Colonic mucosa (tissue), 4 donors: ENCODE measurements around the gene TMEM218. TPM values are rescaled to one million over a fixed set of nuclear protein-coding genes. Genes with fewer than 3 reads are reported as not detected.

ENCODE experiments used
- DNase-seq: peaks from one replicate; pipeline ENCODE4 v3.0.0-alpha.2; 2020
- H3K27ac ChIP-seq: fragments of 200-600 bp; one replicate; pipeline ENCODE4 v1.8.0; 2021
- H3K27me3 ChIP-seq: fragments of 200-600 bp; one replicate; pipeline ENCODE4 v1.8.0; 2021
- H3K36me3 ChIP-seq: fragments of 200-600 bp; one replicate; pipeline ENCODE4 v1.8.0; 2021
- H3K4me1 ChIP-seq: fragments of 200-600 bp; one replicate; pipeline ENCODE4 v1.8.0; 2021; ENCODE audit warnings: mild to moderate bottlenecking
- H3K4me3 ChIP-seq: fragments of 200-600 bp; one replicate; pipeline ENCODE4 v1.8.0; 2021
- H3K9ac ChIP-seq, 2 donors: one replicate each; pipeline ENCODE4 v1.7.0; 2013; ENCODE audit warnings: control low read depth in 2 of 2, low read depth in 2 of 2, low read length in 2 of 2
- H3K9me3 ChIP-seq: fragments of 200-600 bp; one replicate; pipeline ENCODE4 v1.8.0; 2021
- intact Hi-C: fragments of 100-400 bp; cut with DNase I; formaldehyde crosslinking; loops from one replicate; pipeline ENCODE4 v1.14.1; 2022
- total RNA-seq, 2 donors: library from RNA; stranded (reverse); fragmentation: NEBNext Ultra II Directional in 1 of 2; extraction: Animal tissue kit (Norgen Biotek cat#: 25700) in 1 of 2; gene quantifications; one replicate each; pipeline ENCODE4 v1.2.1, GENCODE V29; 2021
- TF ChIP-seq, protein P1 (sequence below): fragments of 200-600 bp; IDR thresholded peaks from one replicate; pipeline ENCODE4 v1.8.0; 2022; ENCODE audit warnings: antibody characterized with exemption, mild to moderate bottlenecking
- donor health status: healthy.
- donor health status: DM: no; HTN: no; CAD: no.
- donor health status: DM: no; HTN: no; CAD: no.

The TMEM218 gene
- total RNA-seq, 2 donors from 2014 or later, result 8.7 to 17.3 TPM

GRCh38 chr11:125084057-125084416, 27.4 kb downstream of the TMEM218 start:
- Histone ChIP-seq H3K9ac (no peak overlapping the region), H3K27ac (no peak overlapping the region), H3K36me3 (no peaks in the 10 kb centered on the region), H3K27me3 (no peaks in the 10 kb centered on the region), H3K4me3 (no peak overlapping the region), H3K4me1 (no peaks in the 10 kb centered on the region), H3K9me3 (no peaks in the 10 kb centered on the region)
- intact Hi-C loops, result loop anchor here (10.0 kb wide), 1 partner anchor 331 kb away; no protein-coding TSS in a partner anchor
- no peak for DNase-seq
- TF ChIP-seq, protein P1, sequence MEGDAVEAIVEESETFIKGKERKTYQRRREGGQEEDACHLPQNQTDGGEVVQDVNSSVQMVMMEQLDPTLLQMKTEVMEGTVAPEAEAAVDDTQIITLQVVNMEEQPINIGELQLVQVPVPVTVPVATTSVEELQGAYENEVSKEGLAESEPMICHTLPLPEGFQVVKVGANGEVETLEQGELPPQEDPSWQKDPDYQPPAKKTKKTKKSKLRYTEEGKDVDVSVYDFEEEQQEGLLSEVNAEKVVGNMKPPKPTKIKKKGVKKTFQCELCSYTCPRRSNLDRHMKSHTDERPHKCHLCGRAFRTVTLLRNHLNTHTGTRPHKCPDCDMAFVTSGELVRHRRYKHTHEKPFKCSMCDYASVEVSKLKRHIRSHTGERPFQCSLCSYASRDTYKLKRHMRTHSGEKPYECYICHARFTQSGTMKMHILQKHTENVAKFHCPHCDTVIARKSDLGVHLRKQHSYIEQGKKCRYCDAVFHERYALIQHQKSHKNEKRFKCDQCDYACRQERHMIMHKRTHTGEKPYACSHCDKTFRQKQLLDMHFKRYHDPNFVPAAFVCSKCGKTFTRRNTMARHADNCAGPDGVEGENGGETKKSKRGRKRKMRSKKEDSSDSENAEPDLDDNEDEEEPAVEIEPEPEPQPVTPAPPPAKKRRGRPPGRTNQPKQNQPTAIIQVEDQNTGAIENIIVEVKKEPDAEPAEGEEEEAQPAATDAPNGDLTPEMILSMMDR, result no peak

DNA sequence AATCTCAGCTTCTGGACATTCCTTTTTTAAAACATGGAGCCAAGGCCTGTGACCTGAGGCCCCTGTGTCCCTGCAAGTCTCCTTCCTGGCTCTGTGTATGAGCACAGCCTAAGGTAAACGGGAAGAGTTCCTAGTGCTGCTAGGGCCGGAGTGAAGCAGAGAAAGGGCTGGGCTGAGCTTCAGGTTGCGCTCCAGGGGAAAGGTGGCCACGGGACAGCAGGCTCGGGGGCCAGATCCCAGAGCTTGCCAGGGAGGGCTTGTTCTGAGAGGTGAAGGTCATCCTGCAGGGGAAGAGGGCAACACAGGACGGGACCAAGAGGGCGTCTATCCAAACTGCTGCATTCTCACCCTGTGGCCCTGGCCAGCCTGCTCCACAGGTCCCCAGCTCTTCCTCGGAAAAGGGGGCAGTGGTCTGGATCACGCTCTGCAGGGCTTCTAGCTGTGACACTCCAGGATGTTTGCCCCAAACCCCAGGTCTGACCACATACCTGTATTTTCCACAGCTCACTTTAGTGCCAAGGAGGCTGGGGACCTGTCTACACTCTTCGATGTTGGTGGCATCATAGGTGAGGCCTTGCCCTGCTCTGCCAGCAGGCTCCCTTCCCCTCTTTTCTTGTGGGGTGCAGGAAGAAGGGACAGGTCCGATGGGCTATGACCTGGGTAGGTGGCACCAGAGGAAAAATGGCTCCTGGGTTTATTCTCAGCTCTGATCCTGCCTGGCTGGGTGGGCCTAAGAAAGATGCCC, 27.9 kb downstream of the TMEM218 start:
- DNase-seq, result no peak
- no peak overlapping the region for H3K4me3 ChIP-seq

GRCh38 chr11:125082611-125083311, 28.7 kb downstream of the TMEM218 start:
- Histone ChIP-seq H3K4me1 (no peaks in the 10 kb centered on the region), H3K27ac (no peak overlapping the region), H3K4me3 (no peak overlapping the region), H3K9ac (no peak overlapping the region), H3K36me3 (no peaks in the 10 kb centered on the region), H3K27me3 (no peaks in the 10 kb centered on the region), H3K9me3 (no peaks in the 10 kb centered on the region)
- TF ChIP-seq, protein P1, result no peak
- intact Hi-C loops, result loop anchor here (10.0 kb wide), 1 partner anchor 332 kb away; no protein-coding TSS in a partner anchor
- DNase-seq, result no peak

More for the DNA sequence above, 27.9 kb downstream of the TMEM218 start:
- no peaks in the 10 kb centered on the region for H3K9me3 ChIP-seq
- H3K4me1 ChIP-seq, result no peaks in the 10 kb centered on the region
- no peak overlapping the region for H3K27ac ChIP-seq
- intact Hi-C loops, result loop anchor here (10.0 kb wide), 1 partner anchor 331 kb away; no protein-coding TSS in a partner anchor
- no peaks in the 10 kb centered on the region for H3K36me3 ChIP-seq
- TF ChIP-seq, protein P1, result no peak
- no peaks in the 10 kb centered on the region for H3K27me3 ChIP-seq
- no peak overlapping the region for H3K9ac ChIP-seq

DNA sequence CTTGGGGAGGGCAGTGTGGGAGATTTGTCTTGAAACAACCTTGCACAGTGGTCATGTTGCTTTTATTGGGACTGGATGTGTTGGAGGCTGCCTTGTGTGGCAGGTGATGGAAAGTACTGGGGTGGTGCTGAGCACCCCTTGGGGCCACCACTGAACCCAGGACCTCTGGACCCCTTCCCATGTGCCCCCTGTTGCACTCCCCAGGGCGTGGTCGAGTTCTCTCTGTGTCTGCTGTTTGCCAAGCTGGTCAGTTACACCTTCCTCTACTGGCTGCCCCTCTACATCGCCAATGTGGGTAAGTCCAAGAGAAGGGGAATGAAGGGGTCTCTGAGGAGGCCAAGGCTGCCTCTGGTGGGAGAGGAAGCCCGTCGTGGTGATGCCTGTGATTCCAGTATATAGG, 29.4 kb downstream of the TMEM218 start:
- H3K27me3 ChIP-seq, result no peaks in the 10 kb centered on the region
- no peak overlapping the region for H3K27ac ChIP-seq
- intact Hi-C loops, result loop anchor here (10.0 kb wide), 1 partner anchor 333 kb away; no protein-coding TSS in a partner anchor
- no peaks in the 10 kb centered on the region for H3K36me3 ChIP-seq
- TF ChIP-seq, protein P1, result no peak
- H3K9ac ChIP-seq, result no peak overlapping the region
- no peak overlapping the region for H3K4me3 ChIP-seq
- no peaks in the 10 kb centered on the region for H3K9me3 ChIP-seq
- H3K4me1 ChIP-seq, result no peaks in the 10 kb centered on the region
- no peak for DNase-seq

GRCh38 chr11:125081098-125081798, 30.2 kb downstream of the TMEM218 start:
- no peaks in the 10 kb centered on the region for H3K27me3 ChIP-seq
- no peak overlapping the region for H3K9ac ChIP-seq
- H3K36me3 ChIP-seq, result no peaks in the 10 kb centered on the region
- H3K27ac ChIP-seq, result no peak overlapping the region
- no peak for DNase-seq
- H3K9me3 ChIP-seq, result no peaks in the 10 kb centered on the region
- no peaks in the 10 kb centered on the region for H3K4me1 ChIP-seq
- TF ChIP-seq, protein P1, result no peak
- intact Hi-C loops, result loop anchor here (10.0 kb wide), 1 partner anchor 334 kb away; no protein-coding TSS in a partner anchor
- H3K4me3 ChIP-seq, result no peak overlapping the region
